ENCODE measurements around the gene POLR1H.

DNA sequence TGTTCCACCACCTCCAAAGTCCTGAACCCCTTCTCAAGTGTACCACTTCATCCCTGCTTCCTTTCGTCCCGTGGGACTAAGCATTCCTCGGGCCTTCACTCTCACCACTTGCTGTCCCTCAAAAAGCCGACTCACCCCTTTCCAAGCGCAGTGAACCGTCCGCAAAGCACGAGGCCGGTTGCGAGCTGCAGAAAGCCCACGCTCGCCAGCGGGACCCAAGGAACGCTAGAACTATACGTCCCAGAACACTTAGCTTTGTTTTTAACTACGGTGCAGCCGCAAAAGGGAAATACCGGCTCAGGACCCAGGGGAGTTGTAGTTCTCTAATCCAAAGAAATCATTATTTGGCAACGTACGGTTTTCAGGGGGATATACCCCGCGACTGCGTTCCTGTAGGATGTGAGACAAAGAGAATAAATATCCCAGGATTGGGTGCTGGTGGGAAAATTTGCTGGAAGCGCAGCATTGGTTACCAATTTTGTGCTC is 416 bp upstream of the POLR1H start:
- TF ChIP-seq EZH2 (IDR thresholded peaks at IDR 0.05; ENCODE audit: low read depth): no peak
- TF ChIP-seq, protein P1, sequence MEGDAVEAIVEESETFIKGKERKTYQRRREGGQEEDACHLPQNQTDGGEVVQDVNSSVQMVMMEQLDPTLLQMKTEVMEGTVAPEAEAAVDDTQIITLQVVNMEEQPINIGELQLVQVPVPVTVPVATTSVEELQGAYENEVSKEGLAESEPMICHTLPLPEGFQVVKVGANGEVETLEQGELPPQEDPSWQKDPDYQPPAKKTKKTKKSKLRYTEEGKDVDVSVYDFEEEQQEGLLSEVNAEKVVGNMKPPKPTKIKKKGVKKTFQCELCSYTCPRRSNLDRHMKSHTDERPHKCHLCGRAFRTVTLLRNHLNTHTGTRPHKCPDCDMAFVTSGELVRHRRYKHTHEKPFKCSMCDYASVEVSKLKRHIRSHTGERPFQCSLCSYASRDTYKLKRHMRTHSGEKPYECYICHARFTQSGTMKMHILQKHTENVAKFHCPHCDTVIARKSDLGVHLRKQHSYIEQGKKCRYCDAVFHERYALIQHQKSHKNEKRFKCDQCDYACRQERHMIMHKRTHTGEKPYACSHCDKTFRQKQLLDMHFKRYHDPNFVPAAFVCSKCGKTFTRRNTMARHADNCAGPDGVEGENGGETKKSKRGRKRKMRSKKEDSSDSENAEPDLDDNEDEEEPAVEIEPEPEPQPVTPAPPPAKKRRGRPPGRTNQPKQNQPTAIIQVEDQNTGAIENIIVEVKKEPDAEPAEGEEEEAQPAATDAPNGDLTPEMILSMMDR (conservative IDR thresholded peaks at IDR 0.05): no peak

All from PC-9 (cell line).